ENCODE data around the gene PPA2. TPM values are rescaled to one million over a fixed set of nuclear protein-coding genes. Genes with fewer than 3 reads are reported as not detected.

PPA2 gene
- total and polyA plus RNA-seq, 2 experiments from 2014 or later: 58.4 to 63.7 TPM

GRCh38 chr4:105469736-105470135 lies 4.1 kb downstream of the PPA2 start:
- Histone ChIP-seq H3K9me2 (ENCODE audit: insufficient read depth) (0 out of 2 replicates have a peak, but pooled peaks cover 2% of the 10 kb centered on the region), H3K27ac (ENCODE audit: low read depth) (no peak overlapping the region), H3K4me2 (no peak overlapping the region), H3K4me1 (ENCODE audit: insufficient read depth) (peaks cover 10% of the 10 kb centered on the region), H3K27me3 (ENCODE audit: insufficient read depth) (peaks cover 9% of the 10 kb centered on the region; the same call in 1 of the 2 replicates), H3F3A (replicated peaks; ENCODE audit: low read depth) (no peaks in the 10 kb centered on the region), H2AFZ (no peak overlapping the region), H3K36me3 (ENCODE audit: insufficient read depth) (no peaks in the 10 kb centered on the region), H3K79me2 (replicated peaks; ENCODE audit: insufficient read depth) (peaks cover 78% of the 10 kb centered on the region), H4K20me1 (replicated peaks; ENCODE audit: insufficient read depth) (peaks cover 39% of the 10 kb centered on the region), H3K4me3 (no peak overlapping the region)
- Mint-ChIP-seq H3K27me3 (ENCODE audit: insufficient read depth, low read depth, poor library complexity) (peaks cover 6% of the 10 kb centered on the region), H3K9me3 (no peaks in the 10 kb centered on the region), H3K36me3 (ENCODE audit: low read depth) (peaks cover 11% of the 10 kb centered on the region), H3K4me1 (peaks cover 21% of the 10 kb centered on the region; the same call in 2 of the 3 replicates), H3K4me3 (no peak overlapping the region), H3K27ac (no peak overlapping the region)
- no peak for DNase-seq (ENCODE audit: low spot score)
- TF ChIP-seq POLR2AphosphoS5 (IDR thresholded peaks at IDR 0.05; ENCODE audit: low read depth) (no peak), ZNF462 (CRISPR knock-in tag; IDR thresholded peaks at IDR 0.05) (no peak), CTCF (conservative IDR thresholded peaks at IDR 0.05; ENCODE audit: low read depth in 2 of 2) (no peak), JUNB (IDR thresholded peaks at IDR 0.05; ENCODE audit: unreplicated experiment) (no peak), REST (IDR thresholded peaks at IDR 0.05; ENCODE audit: unreplicated experiment) (no peak), EZH2 (IDR thresholded peaks at IDR 0.05; ENCODE audit: low read depth, unreplicated experiment) (no peak), CREB1 (CRISPR knock-in tag; IDR thresholded peaks at IDR 0.05; ENCODE audit: low read depth) (no peak), NANOG (IDR thresholded peaks at IDR 0.05; ENCODE audit: borderline replicate concordance) (no peak), EZH2phosphoT487 (IDR thresholded peaks at IDR 0.05; ENCODE audit: unreplicated experiment) (no peak), STAT1 (IDR thresholded peaks at IDR 0.05; ENCODE audit: unreplicated experiment) (no peak), ZNF114 (CRISPR knock-in tag; IDR thresholded peaks at IDR 0.05) (no peak), ETS1 (IDR thresholded peaks at IDR 0.05) (no peak), ZNF331 (CRISPR knock-in tag; IDR thresholded peaks at IDR 0.05; ENCODE audit: low read depth) (no peak)
- no peak for ATAC-seq
